AG04450 (cell line): Measurements from ENCODE around the gene CLMN. TPM values are rescaled to one million over a fixed set of nuclear protein-coding genes. Genes with fewer than 3 reads are reported as not detected.

Experiments used
- CTCF ChIA-PET: fragments of 300-600, 350-600 bp; formaldehyde crosslinking; extraction: SDS; loops from one replicate; lab custom pipeline; 2022; ENCODE audit warnings: antibody characterized with exemption, inconsistent platforms; lab: Charles Lee
- POLR2A ChIA-PET: fragments of 350-600 bp; formaldehyde crosslinking; extraction: SDS; loops from one replicate; lab custom pipeline; 2021; ENCODE audit warnings: antibody characterized with exemption, inconsistent platforms; lab: Yijun Ruan, JAX
- DNase-seq: peaks from one replicate; pipeline ENCODE4 v3.0.0-alpha.2; 2011; ENCODE audit warnings: low read depth, low spot score
- H3K27ac ChIP-seq: one replicate; pipeline ENCODE4 v1.5.1; 2012; ENCODE audit warnings: low read depth, low read length, control low read depth
- H3K27me3 ChIP-seq: one replicate; pipeline ENCODE4 v1.6.0; 2012; ENCODE audit warnings: low read length; ENCODE audit not compliant: control insufficient read depth, insufficient read depth
- H3K4me3 ChIP-seq: 2 replicates; pipeline ENCODE4 v1.5.1; 2011; ENCODE audit warnings: mild to moderate bottlenecking, low read depth, low read length, control low read depth
- H3K9me3 ChIP-seq: 2 replicates; pipeline ENCODE4 v1.5.1; 2012; ENCODE audit warnings: low read length; ENCODE audit not compliant: control insufficient read depth, insufficient read depth
- polyA plus RNA-seq: library from polyadenylated mRNA; depleted of rRNA; stranded (reverse); fragments of >200 nt; gene quantifications from 2 replicates; pipeline ENCODE4 v1.2.3, GENCODE V29; 2011
- TF ChIP-seq, protein P1 (sequence below): IDR thresholded peaks from 2 replicates; pipeline ENCODE4 v1.5.1; 2011; ENCODE audit warnings: low read depth, low read length, control low read depth, inconsistent platforms

Gene CLMN
- polyA plus RNA-seq, 1 experiment = 0.09 TPM

DNA sequence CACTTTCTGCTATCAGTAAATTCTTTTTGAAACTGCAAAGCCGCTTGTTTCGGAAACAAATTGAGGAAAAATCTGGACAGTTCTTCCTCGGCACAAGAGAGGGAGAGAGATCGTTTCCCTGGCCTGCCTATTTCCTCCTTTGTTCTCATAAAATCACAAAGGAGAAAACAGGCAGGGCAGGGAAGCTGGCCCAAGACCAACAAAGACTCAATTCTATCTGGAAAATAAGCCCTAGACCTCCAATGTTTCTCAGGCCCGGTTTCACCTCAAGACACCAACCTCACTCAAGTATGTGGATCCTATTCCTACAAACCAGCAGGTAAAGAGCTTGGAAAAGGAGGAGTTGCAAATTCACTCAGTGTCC is 181.9 kb downstream of the CLMN start:
- Histone ChIP-seq H3K27ac (no peak overlapping the region), H3K4me3 (no peak overlapping the region), H3K27me3 (no peaks in the 10 kb centered on the region), H3K9me3 (no peaks in the 10 kb centered on the region)
- POLR2A ChIA-PET = no interaction called here
- TF ChIP-seq, protein P1, sequence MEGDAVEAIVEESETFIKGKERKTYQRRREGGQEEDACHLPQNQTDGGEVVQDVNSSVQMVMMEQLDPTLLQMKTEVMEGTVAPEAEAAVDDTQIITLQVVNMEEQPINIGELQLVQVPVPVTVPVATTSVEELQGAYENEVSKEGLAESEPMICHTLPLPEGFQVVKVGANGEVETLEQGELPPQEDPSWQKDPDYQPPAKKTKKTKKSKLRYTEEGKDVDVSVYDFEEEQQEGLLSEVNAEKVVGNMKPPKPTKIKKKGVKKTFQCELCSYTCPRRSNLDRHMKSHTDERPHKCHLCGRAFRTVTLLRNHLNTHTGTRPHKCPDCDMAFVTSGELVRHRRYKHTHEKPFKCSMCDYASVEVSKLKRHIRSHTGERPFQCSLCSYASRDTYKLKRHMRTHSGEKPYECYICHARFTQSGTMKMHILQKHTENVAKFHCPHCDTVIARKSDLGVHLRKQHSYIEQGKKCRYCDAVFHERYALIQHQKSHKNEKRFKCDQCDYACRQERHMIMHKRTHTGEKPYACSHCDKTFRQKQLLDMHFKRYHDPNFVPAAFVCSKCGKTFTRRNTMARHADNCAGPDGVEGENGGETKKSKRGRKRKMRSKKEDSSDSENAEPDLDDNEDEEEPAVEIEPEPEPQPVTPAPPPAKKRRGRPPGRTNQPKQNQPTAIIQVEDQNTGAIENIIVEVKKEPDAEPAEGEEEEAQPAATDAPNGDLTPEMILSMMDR = no peak
- CTCF ChIA-PET = no interaction called here
- DNase-seq = no peak

DNA sequence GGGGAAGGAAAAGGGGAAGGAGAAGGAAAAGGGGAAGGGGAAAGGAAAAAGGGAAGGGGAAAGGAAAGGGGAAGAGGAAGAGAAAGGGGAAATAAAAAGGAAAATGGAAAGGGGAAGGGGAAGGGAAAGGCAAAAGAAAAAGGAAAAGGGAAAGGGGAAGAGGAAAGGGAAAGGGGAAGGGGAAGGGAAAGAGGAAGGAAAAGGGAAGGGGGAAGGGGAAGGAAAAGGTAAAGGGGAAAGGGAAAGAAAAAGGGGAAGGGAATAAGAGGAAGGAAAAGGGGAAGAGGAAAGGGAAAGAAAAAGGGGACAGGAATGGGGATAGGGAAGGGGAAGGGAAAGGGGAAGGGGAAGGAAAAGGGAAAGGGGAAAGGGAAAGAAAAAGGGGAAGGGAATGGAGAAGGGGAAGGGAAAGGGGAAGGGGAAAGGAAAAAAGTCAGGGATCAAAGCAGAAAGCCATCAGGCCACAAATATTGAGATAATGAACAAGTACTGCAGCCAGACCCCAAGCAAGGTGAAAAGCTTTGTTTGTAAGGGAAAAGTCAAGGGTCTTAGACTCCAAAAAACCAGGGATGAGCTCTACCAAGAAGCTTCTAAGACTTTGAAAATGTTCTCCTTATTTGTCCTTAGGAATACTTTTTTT is 182.4 kb downstream of the CLMN start:
- ChIA-PET CTCF (no interaction called here), POLR2A (no interaction called here)
- TF ChIP-seq, protein P1 = no peak

DNA sequence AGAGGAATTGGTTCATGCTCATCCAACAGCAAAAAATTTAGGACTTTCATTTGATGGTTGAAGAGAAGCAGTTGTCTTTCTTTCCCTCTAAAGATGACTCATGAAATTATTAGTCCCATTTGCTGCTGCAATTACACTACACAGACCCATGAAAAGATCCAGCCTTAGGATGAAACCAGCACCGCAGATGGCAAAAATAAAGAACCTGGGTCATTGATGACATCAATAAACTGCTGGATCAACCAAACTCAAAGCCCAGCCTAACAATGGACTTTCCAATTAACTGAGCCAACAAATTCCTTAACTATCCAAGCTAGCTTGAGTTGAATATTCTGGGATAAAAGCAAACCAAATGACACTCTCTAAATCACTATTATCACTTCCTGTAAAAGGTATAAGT is 183.1 kb downstream of the CLMN start:
- H3K4me3 ChIP-seq = no peak overlapping the region
- ChIA-PET POLR2A (no interaction called here), CTCF (no interaction called here)

More for the DNA sequence above, 182.4 kb downstream of the CLMN start:
- no peak for DNase-seq
- no peaks in the 10 kb centered on the region for H3K9me3 ChIP-seq
- H3K4me3 ChIP-seq = no peak overlapping the region
- no peaks in the 10 kb centered on the region for H3K27me3 ChIP-seq
- no peak overlapping the region for H3K27ac ChIP-seq

DNA sequence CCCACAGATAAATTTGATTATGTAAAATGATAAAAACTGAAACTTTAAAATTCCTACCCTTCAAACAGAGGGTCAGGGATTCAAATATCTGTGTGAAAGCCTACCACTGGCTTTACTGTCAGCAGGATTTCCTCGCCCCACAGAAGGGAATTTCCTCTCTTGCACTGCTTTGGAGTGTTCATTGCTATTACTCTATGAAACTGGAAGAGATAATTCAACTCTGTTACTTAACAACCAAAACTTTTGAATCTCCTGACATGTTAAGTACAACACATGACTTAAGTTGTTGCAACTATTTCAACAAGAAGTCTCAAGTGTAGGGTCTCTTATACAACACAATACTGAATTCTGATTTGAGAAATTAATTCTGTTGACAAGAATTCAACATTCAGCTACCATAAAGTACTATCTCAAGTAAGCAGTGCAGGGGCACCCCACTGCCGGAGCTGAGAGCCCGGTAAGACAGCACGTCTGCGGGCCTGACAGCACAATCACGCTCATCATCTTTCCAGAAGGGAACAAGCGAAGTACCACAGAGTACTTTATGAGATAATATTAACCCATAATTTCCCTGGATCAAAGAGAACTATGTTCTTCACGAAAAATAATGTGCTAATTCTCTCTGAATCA is 185.3 kb downstream of the CLMN start:
- ChIA-PET CTCF (no interaction called here), POLR2A (no interaction called here)
- Histone ChIP-seq H3K27ac (no peak overlapping the region), H3K4me3 (no peak overlapping the region), H3K27me3 (no peaks in the 10 kb centered on the region), H3K9me3 (no peaks in the 10 kb centered on the region)
- TF ChIP-seq, protein P1 = no peak
- no peak for DNase-seq

More for the DNA sequence above, 183.1 kb downstream of the CLMN start:
- no peak for DNase-seq
- Histone ChIP-seq H3K9me3 (no peaks in the 10 kb centered on the region), H3K27ac (no peak overlapping the region), H3K27me3 (no peaks in the 10 kb centered on the region)
- TF ChIP-seq, protein P1 = no peak

DNA sequence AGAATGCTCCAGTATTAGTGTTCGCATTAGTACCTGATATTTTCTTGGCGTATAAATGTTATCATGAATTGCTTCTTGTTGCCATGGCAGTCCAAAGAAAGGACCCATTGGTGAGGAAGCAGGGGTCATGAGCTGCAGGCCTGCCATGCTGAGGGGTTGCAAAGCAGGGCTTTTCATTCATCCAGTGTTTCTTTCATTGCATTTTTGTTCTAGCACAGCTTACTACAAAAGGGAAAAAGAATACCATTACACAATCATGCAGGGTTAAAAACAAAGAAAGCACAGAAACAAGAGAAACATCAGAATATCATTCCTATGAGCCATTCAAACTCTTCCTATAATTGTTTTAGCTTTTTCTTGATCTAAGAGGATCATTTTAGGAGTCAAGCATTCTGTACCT is 186.4 kb downstream of the CLMN start:
- ChIA-PET POLR2A (interaction anchor here (0.6 to 1.2 kb wide), 2 partner anchors 24 to 533 kb away, joined by 4 to 6 read pairs; partner anchors contain the start of gene DICER1), CTCF (interaction anchor here (1.0 to 1.2 kb wide), 2 partner anchors 34 to 299 kb away, joined by 3 to 5 read pairs; no protein-coding TSS in a partner anchor)
- Histone ChIP-seq H3K27ac (no peak overlapping the region), H3K27me3 (no peaks in the 10 kb centered on the region), H3K9me3 (no peaks in the 10 kb centered on the region), H3K4me3 (no peak overlapping the region)
- TF ChIP-seq, protein P1 = no peak
- DNase-seq = no peak
